K562 (cell line): ENCODE data around the gene WTIP. TPM values are rescaled to one million over a fixed set of nuclear protein-coding genes. Genes with fewer than 3 reads are reported as not detected.

Source experiments
- FOXM1 ChIP-seq, 2 experiments: fragments of 450-650 bp in 1 of 2; sonication (generic) in 1 of 2; formaldehyde crosslinking in 1 of 2; IDR thresholded peaks; 2 replicates each; pipeline versions ENCODE4 v1.6.1 to v1.9.0; 2017 to 2022; ENCODE audit warnings: low read depth in 2 of 2, mild to moderate bottlenecking in 2 of 2, missing genetic modification reagents in 1 of 2, moderate library complexity in 1 of 2
- JUN ChIP-seq, 2 experiments: sonication (generic) in 1 of 2; formaldehyde crosslinking in 1 of 2; IDR thresholded peaks; 2 replicates each; pipeline versions ENCODE4 v1.6.1 to v1.8.0; 2012 to 2022; ENCODE audit warnings: borderline replicate concordance in 2 of 2, mild to moderate bottlenecking in 2 of 2, improper control_type of control experiment in 1 of 2, low read depth in 1 of 2, low read length in 1 of 2, missing genetic modification reagents in 1 of 2
- KLF16 ChIP-seq: IDR thresholded peaks from 2 replicates; pipeline ENCODE4 v1.6.1; 2016; ENCODE audit warnings: antibody characterized with exemption
- LARP7 ChIP-seq: fragments of 450-650 bp; IDR thresholded peaks from 2 replicates; pipeline ENCODE4 v1.6.1; 2016
- NCOR1 ChIP-seq: fragments of 450-650 bp; IDR thresholded peaks from 2 replicates; pipeline ENCODE4 v1.6.1; 2016; ENCODE audit warnings: mild to moderate bottlenecking, moderate library complexity
- polyA plus RNA-seq, 8 experiments: library from polyadenylated mRNA; depleted of rRNA in 4 of 8; stranded (reverse) in 5 of 8; unstranded in 3 of 8; fragments of >200 nt; fragmentation: Nextera tagmentation in 2 of 8; fragmentation: Illumina TruSeq in 1 of 8; extraction: Ambion mirVana in 2 of 8; extraction: Trizol in 1 of 8; gene quantifications; 2 replicates each; pipeline versions ENCODE4 v1.2.1 to v1.2.3, GENCODE V29; 2011 to 2014; ENCODE audit warnings: inconsistent platforms in 1 of 8, missing spikeins in 1 of 8
- total RNA-seq, 7 experiments: library from RNA; depleted of rRNA in 6 of 7; stranded (reverse); fragments of >200 nt in 6 of 7; fragmentation: Illumina TruSeq in 2 of 7; extraction: Trizol in 2 of 7; gene quantifications; 2 replicates each; pipeline versions ENCODE4 v1.2.1 to v1.2.3, GENCODE V29; 2011 to 2021; ENCODE audit warnings: low replicate concordance in 1 of 7
- TF ChIP-seq, protein P1 (sequence below): fragments of 450-650 bp; IDR thresholded peaks from 2 replicates; pipeline ENCODE4 v1.6.1; 2016; ENCODE audit warnings: mild to moderate bottlenecking, moderate library complexity
- TF ChIP-seq, protein P2 (sequence below): sonication (generic); formaldehyde crosslinking; IDR thresholded peaks from 2 replicates; pipeline ENCODE4 v1.8.0; 2023; ENCODE audit warnings: mild to moderate bottlenecking, missing genetic modification reagents
- TF ChIP-seq, protein P3 (sequence below), 3 experiments: IDR thresholded peaks in 2 of 3; conservative IDR thresholded peaks in 1 of 3; 2 replicates each; pipeline ENCODE4 v1.5.1; 2011 to 2012; ENCODE audit warnings: low read length in 3 of 3, mild to moderate bottlenecking in 3 of 3, control low read depth in 2 of 3, improper control_type of control experiment in 1 of 3, inconsistent platforms in 1 of 3, low read depth in 1 of 3, mixed read lengths in 1 of 3, moderate library complexity in 1 of 3; ENCODE audit not compliant: insufficient read depth in 2 of 3

WTIP gene
- total and polyA plus RNA-seq, 9 of the 15 experiments (the other 6 are each of a cell fraction or from before 2014, with no cell fraction given): under 0.01 to 0.54 (median 0.27) TPM; not detected in 1

DNA sequence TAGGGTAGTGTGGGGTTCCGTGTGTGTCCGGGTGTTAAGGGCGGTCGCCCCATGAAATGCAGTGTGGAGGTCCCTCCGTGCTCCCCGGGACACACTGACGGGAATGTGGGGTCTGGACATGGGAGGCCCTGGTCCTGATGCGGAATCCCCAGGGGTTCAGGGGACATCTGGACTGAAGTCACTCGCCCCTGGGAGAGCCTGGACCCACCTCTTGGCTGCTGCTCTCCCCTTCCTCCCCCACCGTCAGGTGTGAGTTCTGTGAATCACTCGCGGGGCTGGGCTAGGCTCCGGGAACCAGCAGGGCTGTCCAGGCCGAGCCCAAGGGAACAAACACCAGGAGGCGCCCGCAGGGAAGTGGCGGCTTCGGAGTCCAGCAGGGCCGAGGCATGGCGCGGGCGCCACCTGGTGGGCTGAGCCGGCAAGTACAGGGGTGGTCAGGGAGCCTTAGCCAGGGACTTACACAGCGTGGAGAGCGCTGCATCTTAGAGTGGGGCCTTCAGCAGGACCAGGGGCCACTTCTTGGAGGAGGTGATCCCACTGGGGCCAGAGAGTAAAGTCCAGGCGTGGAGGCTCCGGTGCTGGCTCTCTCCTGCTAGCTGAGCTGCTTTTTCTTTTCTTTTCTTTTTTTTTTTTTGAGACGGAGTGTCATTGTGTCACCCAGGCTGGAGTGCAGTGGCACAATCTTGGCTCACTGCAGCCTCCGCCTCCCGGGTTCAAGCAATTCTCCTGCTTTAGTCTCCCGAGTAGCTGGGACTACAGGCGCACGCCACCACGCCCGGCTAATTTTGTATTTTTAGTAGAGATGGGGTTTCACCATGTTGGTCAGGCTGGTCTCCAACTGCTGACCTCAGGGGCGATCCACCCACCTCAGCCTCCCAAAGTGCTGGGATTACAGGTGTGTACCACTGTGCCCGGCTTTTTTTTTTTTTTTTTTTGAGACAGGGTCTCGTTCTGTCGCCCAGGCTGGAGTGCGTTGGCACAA lies 20.1 kb downstream of the WTIP start (continued):
- TF ChIP-seq, protein P1, sequence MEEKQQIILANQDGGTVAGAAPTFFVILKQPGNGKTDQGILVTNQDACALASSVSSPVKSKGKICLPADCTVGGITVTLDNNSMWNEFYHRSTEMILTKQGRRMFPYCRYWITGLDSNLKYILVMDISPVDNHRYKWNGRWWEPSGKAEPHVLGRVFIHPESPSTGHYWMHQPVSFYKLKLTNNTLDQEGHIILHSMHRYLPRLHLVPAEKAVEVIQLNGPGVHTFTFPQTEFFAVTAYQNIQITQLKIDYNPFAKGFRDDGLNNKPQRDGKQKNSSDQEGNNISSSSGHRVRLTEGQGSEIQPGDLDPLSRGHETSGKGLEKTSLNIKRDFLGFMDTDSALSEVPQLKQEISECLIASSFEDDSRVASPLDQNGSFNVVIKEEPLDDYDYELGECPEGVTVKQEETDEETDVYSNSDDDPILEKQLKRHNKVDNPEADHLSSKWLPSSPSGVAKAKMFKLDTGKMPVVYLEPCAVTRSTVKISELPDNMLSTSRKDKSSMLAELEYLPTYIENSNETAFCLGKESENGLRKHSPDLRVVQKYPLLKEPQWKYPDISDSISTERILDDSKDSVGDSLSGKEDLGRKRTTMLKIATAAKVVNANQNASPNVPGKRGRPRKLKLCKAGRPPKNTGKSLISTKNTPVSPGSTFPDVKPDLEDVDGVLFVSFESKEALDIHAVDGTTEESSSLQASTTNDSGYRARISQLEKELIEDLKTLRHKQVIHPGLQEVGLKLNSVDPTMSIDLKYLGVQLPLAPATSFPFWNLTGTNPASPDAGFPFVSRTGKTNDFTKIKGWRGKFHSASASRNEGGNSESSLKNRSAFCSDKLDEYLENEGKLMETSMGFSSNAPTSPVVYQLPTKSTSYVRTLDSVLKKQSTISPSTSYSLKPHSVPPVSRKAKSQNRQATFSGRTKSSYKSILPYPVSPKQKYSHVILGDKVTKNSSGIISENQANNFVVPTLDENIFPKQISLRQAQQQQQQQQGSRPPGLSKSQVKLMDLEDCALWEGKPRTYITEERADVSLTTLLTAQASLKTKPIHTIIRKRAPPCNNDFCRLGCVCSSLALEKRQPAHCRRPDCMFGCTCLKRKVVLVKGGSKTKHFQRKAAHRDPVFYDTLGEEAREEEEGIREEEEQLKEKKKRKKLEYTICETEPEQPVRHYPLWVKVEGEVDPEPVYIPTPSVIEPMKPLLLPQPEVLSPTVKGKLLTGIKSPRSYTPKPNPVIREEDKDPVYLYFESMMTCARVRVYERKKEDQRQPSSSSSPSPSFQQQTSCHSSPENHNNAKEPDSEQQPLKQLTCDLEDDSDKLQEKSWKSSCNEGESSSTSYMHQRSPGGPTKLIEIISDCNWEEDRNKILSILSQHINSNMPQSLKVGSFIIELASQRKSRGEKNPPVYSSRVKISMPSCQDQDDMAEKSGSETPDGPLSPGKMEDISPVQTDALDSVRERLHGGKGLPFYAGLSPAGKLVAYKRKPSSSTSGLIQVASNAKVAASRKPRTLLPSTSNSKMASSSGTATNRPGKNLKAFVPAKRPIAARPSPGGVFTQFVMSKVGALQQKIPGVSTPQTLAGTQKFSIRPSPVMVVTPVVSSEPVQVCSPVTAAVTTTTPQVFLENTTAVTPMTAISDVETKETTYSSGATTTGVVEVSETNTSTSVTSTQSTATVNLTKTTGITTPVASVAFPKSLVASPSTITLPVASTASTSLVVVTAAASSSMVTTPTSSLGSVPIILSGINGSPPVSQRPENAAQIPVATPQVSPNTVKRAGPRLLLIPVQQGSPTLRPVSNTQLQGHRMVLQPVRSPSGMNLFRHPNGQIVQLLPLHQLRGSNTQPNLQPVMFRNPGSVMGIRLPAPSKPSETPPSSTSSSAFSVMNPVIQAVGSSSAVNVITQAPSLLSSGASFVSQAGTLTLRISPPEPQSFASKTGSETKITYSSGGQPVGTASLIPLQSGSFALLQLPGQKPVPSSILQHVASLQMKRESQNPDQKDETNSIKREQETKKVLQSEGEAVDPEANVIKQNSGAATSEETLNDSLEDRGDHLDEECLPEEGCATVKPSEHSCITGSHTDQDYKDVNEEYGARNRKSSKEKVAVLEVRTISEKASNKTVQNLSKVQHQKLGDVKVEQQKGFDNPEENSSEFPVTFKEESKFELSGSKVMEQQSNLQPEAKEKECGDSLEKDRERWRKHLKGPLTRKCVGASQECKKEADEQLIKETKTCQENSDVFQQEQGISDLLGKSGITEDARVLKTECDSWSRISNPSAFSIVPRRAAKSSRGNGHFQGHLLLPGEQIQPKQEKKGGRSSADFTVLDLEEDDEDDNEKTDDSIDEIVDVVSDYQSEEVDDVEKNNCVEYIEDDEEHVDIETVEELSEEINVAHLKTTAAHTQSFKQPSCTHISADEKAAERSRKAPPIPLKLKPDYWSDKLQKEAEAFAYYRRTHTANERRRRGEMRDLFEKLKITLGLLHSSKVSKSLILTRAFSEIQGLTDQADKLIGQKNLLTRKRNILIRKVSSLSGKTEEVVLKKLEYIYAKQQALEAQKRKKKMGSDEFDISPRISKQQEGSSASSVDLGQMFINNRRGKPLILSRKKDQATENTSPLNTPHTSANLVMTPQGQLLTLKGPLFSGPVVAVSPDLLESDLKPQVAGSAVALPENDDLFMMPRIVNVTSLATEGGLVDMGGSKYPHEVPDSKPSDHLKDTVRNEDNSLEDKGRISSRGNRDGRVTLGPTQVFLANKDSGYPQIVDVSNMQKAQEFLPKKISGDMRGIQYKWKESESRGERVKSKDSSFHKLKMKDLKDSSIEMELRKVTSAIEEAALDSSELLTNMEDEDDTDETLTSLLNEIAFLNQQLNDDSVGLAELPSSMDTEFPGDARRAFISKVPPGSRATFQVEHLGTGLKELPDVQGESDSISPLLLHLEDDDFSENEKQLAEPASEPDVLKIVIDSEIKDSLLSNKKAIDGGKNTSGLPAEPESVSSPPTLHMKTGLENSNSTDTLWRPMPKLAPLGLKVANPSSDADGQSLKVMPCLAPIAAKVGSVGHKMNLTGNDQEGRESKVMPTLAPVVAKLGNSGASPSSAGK: no peak
- TF ChIP-seq, protein P2, sequence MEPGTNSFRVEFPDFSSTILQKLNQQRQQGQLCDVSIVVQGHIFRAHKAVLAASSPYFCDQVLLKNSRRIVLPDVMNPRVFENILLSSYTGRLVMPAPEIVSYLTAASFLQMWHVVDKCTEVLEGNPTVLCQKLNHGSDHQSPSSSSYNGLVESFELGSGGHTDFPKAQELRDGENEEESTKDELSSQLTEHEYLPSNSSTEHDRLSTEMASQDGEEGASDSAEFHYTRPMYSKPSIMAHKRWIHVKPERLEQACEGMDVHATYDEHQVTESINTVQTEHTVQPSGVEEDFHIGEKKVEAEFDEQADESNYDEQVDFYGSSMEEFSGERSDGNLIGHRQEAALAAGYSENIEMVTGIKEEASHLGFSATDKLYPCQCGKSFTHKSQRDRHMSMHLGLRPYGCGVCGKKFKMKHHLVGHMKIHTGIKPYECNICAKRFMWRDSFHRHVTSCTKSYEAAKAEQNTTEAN (CRISPR knock-in tag): no peak
- TF ChIP-seq LARP7 (no peak), NCOR1 (no peak), FOXM1 (IDR thresholded peaks at IDR 0.05; ENCODE audit: low read depth) (no peak), FOXM1 (CRISPR knock-in tag; IDR thresholded peaks at IDR 0.05; ENCODE audit: low read depth) (no peak), KLF16 (peak; percentile 72), JUN (IDR thresholded peaks at IDR 0.05; ENCODE audit: borderline replicate concordance, low read depth, low read length) (peak; percentile 60; the same call in 1 of the 2 replicates), JUN (CRISPR knock-in tag; IDR thresholded peaks at IDR 0.05; ENCODE audit: borderline replicate concordance) (no peak)
- TF ChIP-seq, protein P3, sequence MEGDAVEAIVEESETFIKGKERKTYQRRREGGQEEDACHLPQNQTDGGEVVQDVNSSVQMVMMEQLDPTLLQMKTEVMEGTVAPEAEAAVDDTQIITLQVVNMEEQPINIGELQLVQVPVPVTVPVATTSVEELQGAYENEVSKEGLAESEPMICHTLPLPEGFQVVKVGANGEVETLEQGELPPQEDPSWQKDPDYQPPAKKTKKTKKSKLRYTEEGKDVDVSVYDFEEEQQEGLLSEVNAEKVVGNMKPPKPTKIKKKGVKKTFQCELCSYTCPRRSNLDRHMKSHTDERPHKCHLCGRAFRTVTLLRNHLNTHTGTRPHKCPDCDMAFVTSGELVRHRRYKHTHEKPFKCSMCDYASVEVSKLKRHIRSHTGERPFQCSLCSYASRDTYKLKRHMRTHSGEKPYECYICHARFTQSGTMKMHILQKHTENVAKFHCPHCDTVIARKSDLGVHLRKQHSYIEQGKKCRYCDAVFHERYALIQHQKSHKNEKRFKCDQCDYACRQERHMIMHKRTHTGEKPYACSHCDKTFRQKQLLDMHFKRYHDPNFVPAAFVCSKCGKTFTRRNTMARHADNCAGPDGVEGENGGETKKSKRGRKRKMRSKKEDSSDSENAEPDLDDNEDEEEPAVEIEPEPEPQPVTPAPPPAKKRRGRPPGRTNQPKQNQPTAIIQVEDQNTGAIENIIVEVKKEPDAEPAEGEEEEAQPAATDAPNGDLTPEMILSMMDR (IDR thresholded peaks at IDR 0.05 in 2 of 3, conservative IDR thresholded peaks at IDR 0.05 in 1 of 3; ENCODE audit: insufficient read depth in 2 of 3, low read depth in 1 of 3, low read length in 3 of 3): peak; percentile 99 to 100 (median 100)
